ENCODE results near the gene KIRREL3. TPM values are rescaled to one million over a fixed set of nuclear protein-coding genes. Genes with fewer than 3 reads are reported as not detected.

KIRREL3 gene
- total and polyA plus RNA-seq, 9 of the 15 experiments (the other 6 are each of a cell fraction or from before 2014, with no cell fraction given), result 0.04 to 0.10 TPM; not detected in 7

GRCh38 chr11:126704096-126704495 lies 296.5 kb downstream of the KIRREL3 start (continued):
- TF ChIP-seq IRF9 (tag; IDR thresholded peaks at IDR 0.05) (no peak), POLR2AphosphoS2 (IDR thresholded peaks at IDR 0.05; ENCODE audit: low read length) (no peak), POLR2B (IDR thresholded peaks at IDR 0.05; ENCODE audit: low read depth, partially characterized antibody) (no peak), ARID1B (IDR thresholded peaks at IDR 0.05) (no peak), CREM (IDR thresholded peaks at IDR 0.05; ENCODE audit: low read depth) (no peak)

- Histone ChIP-seq H3K9me1 (ENCODE audit: control insufficient read depth, insufficient read depth, low read length) (no peaks in the 10 kb centered on the region), H2AFZ (ENCODE audit: low read depth, low read length) (no peak overlapping the region), H3K4me1 (replicated peaks in 1 of 2; ENCODE audit: control insufficient read depth in 2 of 2, insufficient read depth in 2 of 2, low read length in 2 of 2) (no peaks in the 10 kb centered on the region), H4K20me1 (replicated peaks; ENCODE audit: control insufficient read depth, insufficient read depth, low read length) (no peaks in the 10 kb centered on the region), H3K9ac (ENCODE audit: insufficient read depth in 1 of 2, low read depth in 2 of 2, low read length in 2 of 2) (no peak overlapping the region), H3K36me3 (ENCODE audit: control insufficient read depth, insufficient read depth, low read length) (no peaks in the 10 kb centered on the region), H3K9me3 (replicated peaks; ENCODE audit: control insufficient read depth, insufficient read depth, low read depth, low read length) (no peaks in the 10 kb centered on the region), H3K27ac (ENCODE audit: extremely low read depth, low read depth, low read length) (no peak overlapping the region), H3K4me3 (no peak overlapping the region), H3K79me2 (ENCODE audit: control insufficient read depth, insufficient read depth, low read length) (no peaks in the 10 kb centered on the region), H3K27me3 (ENCODE audit: control insufficient read depth in 2 of 2, insufficient read depth in 2 of 2, low read length in 2 of 2) (peaks cover 2 to 15% of the 10 kb centered on the region in 2 experiments; a peak in 1 of 5 replicates), H3K4me2 (ENCODE audit: insufficient read depth, low read length) (no peak overlapping the region)
- in situ Hi-C loops (cut with MboI) (loop anchor here (25.0 kb wide), 1 partner anchor 284 kb away; no protein-coding TSS in a partner anchor), intact Hi-C loops (cut with micrococcal nuclease) (no loop called here)
- no TSS peak for BruUV-seq (replicated peaks)
- FAIRE-seq (no peak), DNase-seq (ENCODE audit: extremely low read depth in 1 of 4, low spot score in 3 of 4) (no peak), ATAC-seq (no peak)
- WGBS (ENCODE audit: insufficient coverage, low coverage, missing lambda C conversion rate), result 0% methylated on average over 4 of the region's 4 CpGs
- ChIA-PET CTCF (ENCODE audit: low intra/inter-chr PET ratio) (no interaction called here), POLR2A (interaction anchor here (1.1 kb wide), 1 partner anchor 159 kb away, joined by 4 read pairs; no protein-coding TSS in a partner anchor)
- TF ChIP-seq RBM14 (IDR thresholded peaks at IDR 0.05; ENCODE audit: borderline replicate concordance, insufficient read depth, low read depth, low read length) (no peak), ZNF212 (CRISPR knock-in tag; IDR thresholded peaks at IDR 0.05) (no peak), ZFP91 (CRISPR knock-in tag; IDR thresholded peaks at IDR 0.05) (no peak), POU5F1 (IDR thresholded peaks at IDR 0.05; ENCODE audit: borderline replicate concordance, low read depth, low read length, partially characterized antibody) (no peak), MAFG (tag; conservative IDR thresholded peaks at IDR 0.05) (no peak), TOE1 (IDR thresholded peaks at IDR 0.05; ENCODE audit: borderline replicate concordance) (no peak), TOE1 (CRISPR knock-in tag; IDR thresholded peaks at IDR 0.05; ENCODE audit: borderline replicate concordance, low read depth) (no peak), LEF1 (IDR thresholded peaks at IDR 0.05) (no peak), KAT8 (IDR thresholded peaks at IDR 0.05; ENCODE audit: low read depth) (no peak), ZFP1 (CRISPR knock-in tag; IDR thresholded peaks at IDR 0.05) (no peak), XRCC5 (IDR thresholded peaks at IDR 0.05; ENCODE audit: low read depth, low read length) (no peak), AFF4 (CRISPR knock-in tag; IDR thresholded peaks at IDR 0.05) (no peak)
Observed at GRCh38 chr11:126703662-126704061, 296.9 kb downstream of the KIRREL3 start.

Data from K562 (cell line).